ENCODE results near the gene LKAAEAR1. TPM values are rescaled to one million over a fixed set of nuclear protein-coding genes. Genes with fewer than 3 reads are reported as not detected.
A peak's percentile ranks its signal among the peaks of the same experiment; 100 is the strongest.

The LKAAEAR1 gene
- total and polyA plus RNA-seq, 2 experiments from 2014 or later = 1.8 TPM; not detected in 1

GRCh38 chr20:64115171-64115911, 31.1 kb upstream of the LKAAEAR1 start:
- Histone ChIP-seq H3K4me3 (no peak overlapping the region), H3K4me2 (no peak overlapping the region), H3K36me3 (ENCODE audit: insufficient read depth) (no peaks in the 10 kb centered on the region), H3K27ac (ENCODE audit: low read depth) (no peak overlapping the region), H3K79me2 (replicated peaks; ENCODE audit: insufficient read depth) (no peaks in the 10 kb centered on the region), H2AFZ (no peak overlapping the region), H4K20me1 (replicated peaks; ENCODE audit: insufficient read depth) (no peaks in the 10 kb centered on the region), H3K9me2 (ENCODE audit: insufficient read depth) (no peaks in the 10 kb centered on the region), H3F3A (replicated peaks; ENCODE audit: low read depth) (no peaks in the 10 kb centered on the region), H3K4me1 (ENCODE audit: insufficient read depth) (no peaks in the 10 kb centered on the region; the same call in 1 of the 2 replicates), H3K27me3 (ENCODE audit: insufficient read depth) (no peaks in the 10 kb centered on the region)
- Mint-ChIP-seq H3K27ac (no peak overlapping the region), H3K27me3 (ENCODE audit: insufficient read depth, low read depth, poor library complexity) (peaks cover 10% of the 10 kb centered on the region), H3K36me3 (ENCODE audit: low read depth) (no peaks in the 10 kb centered on the region), H3K9me3 (no peaks in the 10 kb centered on the region), H3K4me3 (no peak overlapping the region), H3K4me1 (peaks cover 4% of the 10 kb centered on the region; the same call in 2 of the 3 replicates)
- TF ChIP-seq ZNF462 (CRISPR knock-in tag; IDR thresholded peaks at IDR 0.05) (no peak), EZH2 (IDR thresholded peaks at IDR 0.05; ENCODE audit: low read depth, unreplicated experiment) (no peak), JUNB (IDR thresholded peaks at IDR 0.05; ENCODE audit: unreplicated experiment) (no peak), POLR2AphosphoS5 (IDR thresholded peaks at IDR 0.05; ENCODE audit: low read depth) (no peak), ETS1 (IDR thresholded peaks at IDR 0.05) (no peak), REST (IDR thresholded peaks at IDR 0.05; ENCODE audit: unreplicated experiment) (no peak), ZNF331 (CRISPR knock-in tag; IDR thresholded peaks at IDR 0.05; ENCODE audit: low read depth) (no peak), ZNF114 (CRISPR knock-in tag; IDR thresholded peaks at IDR 0.05) (no peak), CTCF (conservative IDR thresholded peaks at IDR 0.05; ENCODE audit: low read depth in 2 of 2) (no peak)
- DNase-seq (ENCODE audit: low spot score) = peak; percentile 2
- no peak for ATAC-seq
